GM21786 (cell line): ENCODE data around the gene RCAN2.

Experiments used
- ATAC-seq: cut with Tn5 transposase; IDR thresholded peaks from one replicate; pipeline ENCODE4 v1.9.1; 2021; ENCODE audit not compliant: unreplicated experiment

Gene RCAN2

GRCh38 chr6:46220352-46221221 is 270.7 kb downstream of the RCAN2 start:
- peak; percentile 73 for ATAC-seq

- no peak for ATAC-seq
Measured at GRCh38 chr6:46219661-46220060, 271.6 kb downstream of the RCAN2 start.

- ATAC-seq = no peak
Measured at GRCh38 chr6:46218457-46218856, 272.8 kb downstream of the RCAN2 start.

GRCh38 chr6:46217671-46218131 is 273.5 kb downstream of the RCAN2 start:
- peak; percentile 46 for ATAC-seq

GRCh38 chr6:46216879-46217278 is 274.4 kb downstream of the RCAN2 start:
- no peak for ATAC-seq

GRCh38 chr6:46215777-46216176 is 275.5 kb downstream of the RCAN2 start:
- ATAC-seq = no peak

GRCh38 chr6:46215213-46215612 is 276.0 kb downstream of the RCAN2 start:
- no peak for ATAC-seq

GRCh38 chr6:46211917-46212316 is 279.3 kb downstream of the RCAN2 start:
- ATAC-seq = no peak

GRCh38 chr6:46210294-46210693 is 281.0 kb downstream of the RCAN2 start:
- no peak for ATAC-seq

GRCh38 chr6:46208303-46208702 is 282.9 kb downstream of the RCAN2 start:
- ATAC-seq = no peak

- no peak for ATAC-seq
Measured at GRCh38 chr6:46207174-46207573, 284.1 kb downstream of the RCAN2 start.

- no peak for ATAC-seq
Measured at GRCh38 chr6:46204880-46205650, 286.2 kb downstream of the RCAN2 start.

GRCh38 chr6:46203391-46204177 is 287.7 kb downstream of the RCAN2 start:
- ATAC-seq = no peak

- ATAC-seq = no peak
Measured at GRCh38 chr6:46201702-46202101, 289.5 kb downstream of the RCAN2 start.

- no peak for ATAC-seq
Measured at GRCh38 chr6:46199387-46199786, 291.9 kb downstream of the RCAN2 start.

GRCh38 chr6:46191961-46192360 is 299.3 kb downstream of the RCAN2 start:
- no peak for ATAC-seq

GRCh38 chr6:46190889-46191288 is 300.4 kb downstream of the RCAN2 start:
- ATAC-seq = no peak

- ATAC-seq = no peak
Measured at GRCh38 chr6:46189726-46190125, 301.5 kb downstream of the RCAN2 start.

GRCh38 chr6:46186583-46186982 is 304.7 kb downstream of the RCAN2 start:
- ATAC-seq = no peak

- no peak for ATAC-seq
Measured at GRCh38 chr6:46184114-46184513, 307.1 kb downstream of the RCAN2 start.

- peak; percentile 44 for ATAC-seq
Measured at GRCh38 chr6:46175976-46176375, 315.3 kb downstream of the RCAN2 start.
